GM23338 (cell line): Measurements from ENCODE around the gene ZMPSTE24. TPM values are rescaled to one million over a fixed set of nuclear protein-coding genes. Genes with fewer than 3 reads are reported as not detected.

Experiments used
- ATAC-seq: fragments of 200-7000 bp; cut with Tn5 transposase; 3 replicates; pipeline ENCODE4 v1.9.1; 2020
- DNase-seq: peaks from one replicate; pipeline ENCODE4 v3.0.0-alpha.2; 2015; ENCODE audit warnings: low spot score
- H2AFZ ChIP-seq: fragments of 200-600 bp; sonication (generic); 2 replicates; pipeline ENCODE4 v1.8.0; 2016; ENCODE audit warnings: antibody characterized with exemption, mild to moderate bottlenecking, moderate library complexity
- H3F3A ChIP-seq: fragments of 200-600 bp; sonication (generic); replicated peaks from 2 replicates; pipeline ENCODE4 v1.8.0; 2017; ENCODE audit warnings: antibody characterized with exemption, mixed run types, low read depth
- H3K27ac ChIP-seq: fragments of 200-600 bp; sonication (generic); 2 replicates; pipeline ENCODE4 v1.6.1; 2016; ENCODE audit warnings: low read depth
- H3K27me3 ChIP-seq: fragments of 200-600 bp; sonication (generic); 2 replicates; pipeline ENCODE4 v1.8.0; 2016; ENCODE audit warnings: mild to moderate bottlenecking, mixed run types, moderate library complexity; ENCODE audit not compliant: insufficient read depth
- H3K36me3 ChIP-seq: fragments of 200-600 bp; sonication (generic); 2 replicates; pipeline ENCODE4 v1.8.0; 2016; ENCODE audit warnings: mild to moderate bottlenecking; ENCODE audit not compliant: insufficient read depth
- H3K4me1 ChIP-seq: fragments of 200-600 bp; sonication (generic); 2 replicates; pipeline ENCODE4 v1.8.0; 2016; ENCODE audit warnings: mild to moderate bottlenecking, moderate library complexity; ENCODE audit not compliant: insufficient read depth
- H3K4me2 ChIP-seq: fragments of 200-600 bp; sonication (generic); 2 replicates; pipeline ENCODE4 v1.7.1; 2017; ENCODE audit warnings: mixed run types
- H3K4me3 ChIP-seq: fragments of 200-600 bp; sonication (generic); 2 replicates; pipeline ENCODE4 v1.6.1; 2016; ENCODE audit warnings: mixed run types
- H3K79me2 ChIP-seq: fragments of 200-600 bp; sonication (generic); replicated peaks from 2 replicates; pipeline ENCODE4 v1.8.0; 2017; ENCODE audit warnings: mild to moderate bottlenecking; ENCODE audit not compliant: insufficient read depth
- H3K9me2 ChIP-seq: fragments of 200-600 bp; sonication (generic); 2 replicates; pipeline ENCODE4 v1.8.0; 2017; ENCODE audit not compliant: insufficient read depth
- H4K20me1 ChIP-seq: fragments of 200-600 bp; sonication (generic); replicated peaks from 2 replicates; pipeline ENCODE4 v1.8.0; 2017; ENCODE audit warnings: mild to moderate bottlenecking; ENCODE audit not compliant: insufficient read depth
- H3K27ac Mint-ChIP-seq: 2 replicates; pipeline ENCODE4 v1.8.0; 2020; ENCODE audit warnings: inconsistent platforms, mild to moderate bottlenecking, moderate library complexity, mixed read lengths
- H3K27me3 Mint-ChIP-seq: 3 replicates; pipeline ENCODE4 v1.8.0; 2022; ENCODE audit warnings: low read depth, mild to moderate bottlenecking, moderate library complexity, mixed read lengths, inconsistent platforms; ENCODE audit not compliant: insufficient read depth, poor library complexity
- H3K36me3 Mint-ChIP-seq: 3 replicates; pipeline ENCODE4 v1.8.0; 2021; ENCODE audit warnings: low read depth, mild to moderate bottlenecking, inconsistent platforms, moderate library complexity, mixed read lengths
- H3K4me1 Mint-ChIP-seq: 3 replicates; pipeline ENCODE4 v1.8.0; 2020; ENCODE audit warnings: mild to moderate bottlenecking, inconsistent platforms, mixed read lengths
- H3K4me3 Mint-ChIP-seq: 3 replicates; pipeline ENCODE4 v1.8.0; 2021; ENCODE audit warnings: moderate library complexity, mild to moderate bottlenecking, inconsistent platforms, mixed read lengths
- H3K9me3 Mint-ChIP-seq: 3 replicates; pipeline ENCODE4 v1.8.0; 2020; ENCODE audit warnings: moderate library complexity, mild to moderate bottlenecking, inconsistent platforms, mixed read lengths
- CREB1 ChIP-seq: fragments of 250-450 bp; sonication (Bioruptor Pico); IDR thresholded peaks from 2 replicates; pipeline ENCODE4 v1.5.0; 2020; ENCODE audit warnings: low read depth, mild to moderate bottlenecking, moderate library complexity
- EZH2 ChIP-seq: fragments of 200-600 bp; sonication (generic); IDR thresholded peaks from one replicate; pipeline ENCODE4 v1.8.0; 2017; ENCODE audit warnings: antibody characterized with exemption, mild to moderate bottlenecking, low read depth; ENCODE audit not compliant: unreplicated experiment
- EZH2phosphoT487 ChIP-seq: fragments of 200-600 bp; sonication (generic); IDR thresholded peaks from one replicate; pipeline ENCODE4 v1.8.1; 2018; ENCODE audit warnings: antibody characterized with exemption; ENCODE audit not compliant: unreplicated experiment
- JUNB ChIP-seq: IDR thresholded peaks from one replicate; pipeline ENCODE4 v1.6.1; 2016; ENCODE audit warnings: antibody characterized with exemption; ENCODE audit not compliant: unreplicated experiment
- POLR2AphosphoS5 ChIP-seq: IDR thresholded peaks from 2 replicates; pipeline ENCODE4 v1.6.1; 2016; ENCODE audit warnings: antibody characterized with exemption, low read depth
- STAT1 ChIP-seq: IDR thresholded peaks from one replicate; pipeline ENCODE4 v1.6.1; 2016; ENCODE audit warnings: antibody characterized with exemption; ENCODE audit not compliant: unreplicated experiment
- polyA plus RNA-seq: library from polyadenylated mRNA; unstranded; fragments of >200 nt; fragmentation: Nextera tagmentation; extraction: Ambion mirVana; gene quantifications from 2 replicates; pipeline ENCODE4 v1.2.1, GENCODE V29; 2016
- total RNA-seq: library from RNA; depleted of rRNA; stranded (reverse); fragments of >200 nt; shearing (Covaris generic); gene quantifications from 2 replicates; pipeline ENCODE4 v1.2.3, GENCODE V29; 2014
- TF ChIP-seq, protein P1 (sequence below): fragments of 250-450 bp; sonication (Bioruptor Pico); IDR thresholded peaks from 2 replicates; pipeline ENCODE4 v1.5.0; 2020; ENCODE audit warnings: mild to moderate bottlenecking, moderate library complexity
- TF ChIP-seq, protein P2 (sequence below): IDR thresholded peaks from 2 replicates; pipeline ENCODE4 v1.6.1; 2016; ENCODE audit warnings: antibody characterized with exemption
- TF ChIP-seq, protein P3 (sequence below): IDR thresholded peaks from one replicate; pipeline ENCODE4 v1.6.1; 2018; ENCODE audit warnings: antibody characterized with exemption; ENCODE audit not compliant: unreplicated experiment

The ZMPSTE24 gene
- total and polyA plus RNA-seq, 2 experiments from 2014 or later = 23.1 to 51.2 TPM

DNA sequence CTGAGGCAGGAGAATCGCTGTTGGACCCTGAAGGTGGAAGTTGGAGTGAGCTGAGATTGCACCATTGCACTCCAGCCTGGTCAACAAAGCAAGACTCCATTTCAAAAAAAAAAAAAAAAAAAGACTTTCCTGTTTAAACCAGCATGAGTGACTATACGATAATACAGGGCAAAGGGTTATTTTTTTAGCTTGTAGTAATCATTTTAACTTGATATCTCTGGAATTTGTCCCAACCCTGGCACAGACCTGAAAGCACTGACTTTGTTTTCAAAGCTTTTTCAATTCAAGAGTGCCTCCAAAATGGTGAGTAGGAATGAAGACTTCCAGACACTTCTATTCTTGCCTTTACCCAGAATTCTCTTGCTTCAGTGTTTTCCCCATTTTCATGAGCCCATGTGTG is 14.7 kb upstream of the ZMPSTE24 start:
- Mint-ChIP-seq H3K4me3 (no peak overlapping the region), H3K36me3 (peaks cover under 1% of the 10 kb centered on the region; the same call in 1 of the 3 replicates), H3K27me3 (no peaks in the 10 kb centered on the region), H3K9me3 (no peaks in the 10 kb centered on the region), H3K27ac (no peak overlapping the region), H3K4me1 (no peaks in the 10 kb centered on the region)
- Histone ChIP-seq H3K9me2 (no peaks in the 10 kb centered on the region), H3K27ac (no peak overlapping the region), H3K4me3 (no peak overlapping the region), H3K27me3 (no peaks in the 10 kb centered on the region), H3F3A (no peaks in the 10 kb centered on the region), H3K36me3 (peaks cover under 1% of the 10 kb centered on the region; the same call in 1 of the 2 replicates), H3K4me2 (no peak overlapping the region), H2AFZ (no peak overlapping the region), H3K4me1 (no peaks in the 10 kb centered on the region), H4K20me1 (no peaks in the 10 kb centered on the region), H3K79me2 (no peaks in the 10 kb centered on the region)
- ATAC-seq = no peak
- DNase-seq = no peak
- TF ChIP-seq EZH2 (no peak), JUNB (no peak)
- TF ChIP-seq, protein P1, sequence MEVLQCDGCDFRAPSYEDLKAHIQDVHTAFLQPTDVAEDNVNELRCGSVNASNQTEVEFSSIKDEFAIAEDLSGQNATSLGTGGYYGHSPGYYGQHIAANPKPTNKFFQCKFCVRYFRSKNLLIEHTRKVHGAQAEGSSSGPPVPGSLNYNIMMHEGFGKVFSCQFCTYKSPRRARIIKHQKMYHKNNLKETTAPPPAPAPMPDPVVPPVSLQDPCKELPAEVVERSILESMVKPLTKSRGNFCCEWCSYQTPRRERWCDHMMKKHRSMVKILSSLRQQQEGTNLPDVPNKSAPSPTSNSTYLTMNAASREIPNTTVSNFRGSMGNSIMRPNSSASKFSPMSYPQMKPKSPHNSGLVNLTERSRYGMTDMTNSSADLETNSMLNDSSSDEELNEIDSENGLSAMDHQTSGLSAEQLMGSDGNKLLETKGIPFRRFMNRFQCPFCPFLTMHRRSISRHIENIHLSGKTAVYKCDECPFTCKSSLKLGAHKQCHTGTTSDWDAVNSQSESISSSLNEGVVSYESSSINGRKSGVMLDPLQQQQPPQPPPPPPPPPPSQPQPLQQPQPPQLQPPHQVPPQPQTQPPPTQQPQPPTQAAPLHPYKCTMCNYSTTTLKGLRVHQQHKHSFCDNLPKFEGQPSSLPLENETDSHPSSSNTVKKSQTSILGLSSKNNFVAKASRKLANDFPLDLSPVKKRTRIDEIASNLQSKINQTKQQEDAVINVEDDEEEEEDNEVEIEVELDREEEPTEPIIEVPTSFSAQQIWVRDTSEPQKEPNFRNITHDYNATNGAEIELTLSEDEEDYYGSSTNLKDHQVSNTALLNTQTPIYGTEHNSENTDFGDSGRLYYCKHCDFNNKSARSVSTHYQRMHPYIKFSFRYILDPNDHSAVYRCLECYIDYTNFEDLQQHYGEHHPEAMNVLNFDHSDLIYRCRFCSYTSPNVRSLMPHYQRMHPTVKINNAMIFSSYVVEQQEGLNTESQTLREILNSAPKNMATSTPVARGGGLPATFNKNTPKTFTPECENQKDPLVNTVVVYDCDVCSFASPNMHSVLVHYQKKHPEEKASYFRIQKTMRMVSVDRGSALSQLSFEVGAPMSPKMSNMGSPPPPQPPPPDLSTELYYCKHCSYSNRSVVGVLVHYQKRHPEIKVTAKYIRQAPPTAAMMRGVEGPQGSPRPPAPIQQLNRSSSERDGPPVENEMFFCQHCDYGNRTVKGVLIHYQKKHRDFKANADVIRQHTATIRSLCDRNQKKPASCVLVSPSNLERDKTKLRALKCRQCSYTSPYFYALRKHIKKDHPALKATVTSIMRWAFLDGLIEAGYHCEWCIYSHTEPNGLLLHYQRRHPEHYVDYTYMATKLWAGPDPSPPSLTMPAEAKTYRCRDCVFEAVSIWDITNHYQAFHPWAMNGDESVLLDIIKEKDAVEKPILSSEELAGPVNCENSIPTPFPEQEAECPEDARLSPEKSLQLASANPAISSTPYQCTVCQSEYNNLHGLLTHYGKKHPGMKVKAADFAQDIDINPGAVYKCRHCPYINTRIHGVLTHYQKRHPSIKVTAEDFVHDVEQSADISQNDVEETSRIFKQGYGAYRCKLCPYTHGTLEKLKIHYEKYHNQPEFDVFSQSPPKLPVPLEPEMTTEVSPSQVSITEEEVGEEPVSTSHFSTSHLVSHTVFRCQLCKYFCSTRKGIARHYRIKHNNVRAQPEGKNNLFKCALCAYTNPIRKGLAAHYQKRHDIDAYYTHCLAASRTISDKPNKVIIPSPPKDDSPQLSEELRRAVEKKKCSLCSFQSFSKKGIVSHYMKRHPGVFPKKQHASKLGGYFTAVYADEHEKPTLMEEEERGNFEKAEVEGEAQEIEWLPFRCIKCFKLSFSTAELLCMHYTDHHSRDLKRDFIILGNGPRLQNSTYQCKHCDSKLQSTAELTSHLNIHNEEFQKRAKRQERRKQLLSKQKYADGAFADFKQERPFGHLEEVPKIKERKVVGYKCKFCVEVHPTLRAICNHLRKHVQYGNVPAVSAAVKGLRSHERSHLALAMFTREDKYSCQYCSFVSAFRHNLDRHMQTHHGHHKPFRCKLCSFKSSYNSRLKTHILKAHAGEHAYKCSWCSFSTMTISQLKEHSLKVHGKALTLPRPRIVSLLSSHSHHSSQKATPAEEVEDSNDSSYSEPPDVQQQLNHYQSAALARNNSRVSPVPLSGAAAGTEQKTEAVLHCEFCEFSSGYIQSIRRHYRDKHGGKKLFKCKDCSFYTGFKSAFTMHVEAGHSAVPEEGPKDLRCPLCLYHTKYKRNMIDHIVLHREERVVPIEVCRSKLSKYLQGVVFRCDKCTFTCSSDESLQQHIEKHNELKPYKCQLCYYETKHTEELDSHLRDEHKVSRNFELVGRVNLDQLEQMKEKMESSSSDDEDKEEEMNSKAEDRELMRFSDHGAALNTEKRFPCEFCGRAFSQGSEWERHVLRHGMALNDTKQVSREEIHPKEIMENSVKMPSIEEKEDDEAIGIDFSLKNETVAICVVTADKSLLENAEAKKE (CRISPR knock-in tag) = no peak

DNA sequence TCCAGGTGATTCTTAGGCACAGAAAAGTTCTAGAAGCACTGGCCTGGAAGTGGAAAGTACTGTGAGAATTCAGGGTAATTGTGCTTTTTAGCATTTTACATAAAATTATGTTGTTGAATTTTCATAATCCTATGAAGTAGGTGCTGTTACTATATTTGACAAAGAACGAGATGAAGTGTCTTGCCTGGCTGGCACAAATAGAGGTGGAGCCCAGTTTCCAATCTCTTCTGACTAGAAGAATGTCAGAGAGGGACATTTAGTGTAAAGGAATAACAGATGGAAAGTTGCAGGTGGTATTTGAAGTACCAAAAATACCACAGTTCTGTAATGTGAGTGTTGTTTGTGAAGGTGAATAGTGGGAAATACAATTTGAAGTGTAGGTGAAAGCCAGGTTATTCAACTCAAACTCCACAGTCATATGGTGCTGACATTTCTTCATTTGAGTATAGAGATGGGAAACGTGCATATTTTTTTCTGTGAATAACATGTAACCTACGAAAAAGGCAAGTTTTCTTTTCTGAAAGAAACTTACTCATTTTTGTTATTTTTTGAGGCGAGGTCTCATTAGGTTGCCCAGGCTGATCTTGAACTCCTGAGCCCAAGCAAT is 13.8 kb upstream of the ZMPSTE24 start:
- no peaks in the 10 kb centered on the region for H3K27me3 ChIP-seq
- Mint-ChIP-seq H3K4me3 (no peak overlapping the region), H3K9me3 (no peaks in the 10 kb centered on the region), H3K36me3 (no peaks in the 10 kb centered on the region), H3K27ac (no peak overlapping the region), H3K4me1 (no peaks in the 10 kb centered on the region), H3K27me3 (no peaks in the 10 kb centered on the region)
- no peaks in the 10 kb centered on the region for H3F3A ChIP-seq
- H3K4me2 ChIP-seq = no peak overlapping the region
- H3K4me1 ChIP-seq = no peaks in the 10 kb centered on the region
- no peaks in the 10 kb centered on the region for H3K79me2 ChIP-seq
- no peak for DNase-seq
- no peaks in the 10 kb centered on the region for H4K20me1 ChIP-seq
- H3K4me3 ChIP-seq = no peak overlapping the region
- H2AFZ ChIP-seq = no peak overlapping the region
- no peaks in the 10 kb centered on the region for H3K36me3 ChIP-seq
- H3K9me2 ChIP-seq = no peaks in the 10 kb centered on the region
- no peak overlapping the region for H3K27ac ChIP-seq
- no peak for ATAC-seq
- no peak for TF ChIP-seq CREB1 (CRISPR knock-in tag)
- no peak for TF ChIP-seq EZH2
- TF ChIP-seq, protein P2, sequence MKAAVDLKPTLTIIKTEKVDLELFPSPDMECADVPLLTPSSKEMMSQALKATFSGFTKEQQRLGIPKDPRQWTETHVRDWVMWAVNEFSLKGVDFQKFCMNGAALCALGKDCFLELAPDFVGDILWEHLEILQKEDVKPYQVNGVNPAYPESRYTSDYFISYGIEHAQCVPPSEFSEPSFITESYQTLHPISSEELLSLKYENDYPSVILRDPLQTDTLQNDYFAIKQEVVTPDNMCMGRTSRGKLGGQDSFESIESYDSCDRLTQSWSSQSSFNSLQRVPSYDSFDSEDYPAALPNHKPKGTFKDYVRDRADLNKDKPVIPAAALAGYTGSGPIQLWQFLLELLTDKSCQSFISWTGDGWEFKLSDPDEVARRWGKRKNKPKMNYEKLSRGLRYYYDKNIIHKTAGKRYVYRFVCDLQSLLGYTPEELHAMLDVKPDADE = no peak
- no peak for TF ChIP-seq JUNB
- no peak for TF ChIP-seq STAT1
- TF ChIP-seq, protein P3, sequence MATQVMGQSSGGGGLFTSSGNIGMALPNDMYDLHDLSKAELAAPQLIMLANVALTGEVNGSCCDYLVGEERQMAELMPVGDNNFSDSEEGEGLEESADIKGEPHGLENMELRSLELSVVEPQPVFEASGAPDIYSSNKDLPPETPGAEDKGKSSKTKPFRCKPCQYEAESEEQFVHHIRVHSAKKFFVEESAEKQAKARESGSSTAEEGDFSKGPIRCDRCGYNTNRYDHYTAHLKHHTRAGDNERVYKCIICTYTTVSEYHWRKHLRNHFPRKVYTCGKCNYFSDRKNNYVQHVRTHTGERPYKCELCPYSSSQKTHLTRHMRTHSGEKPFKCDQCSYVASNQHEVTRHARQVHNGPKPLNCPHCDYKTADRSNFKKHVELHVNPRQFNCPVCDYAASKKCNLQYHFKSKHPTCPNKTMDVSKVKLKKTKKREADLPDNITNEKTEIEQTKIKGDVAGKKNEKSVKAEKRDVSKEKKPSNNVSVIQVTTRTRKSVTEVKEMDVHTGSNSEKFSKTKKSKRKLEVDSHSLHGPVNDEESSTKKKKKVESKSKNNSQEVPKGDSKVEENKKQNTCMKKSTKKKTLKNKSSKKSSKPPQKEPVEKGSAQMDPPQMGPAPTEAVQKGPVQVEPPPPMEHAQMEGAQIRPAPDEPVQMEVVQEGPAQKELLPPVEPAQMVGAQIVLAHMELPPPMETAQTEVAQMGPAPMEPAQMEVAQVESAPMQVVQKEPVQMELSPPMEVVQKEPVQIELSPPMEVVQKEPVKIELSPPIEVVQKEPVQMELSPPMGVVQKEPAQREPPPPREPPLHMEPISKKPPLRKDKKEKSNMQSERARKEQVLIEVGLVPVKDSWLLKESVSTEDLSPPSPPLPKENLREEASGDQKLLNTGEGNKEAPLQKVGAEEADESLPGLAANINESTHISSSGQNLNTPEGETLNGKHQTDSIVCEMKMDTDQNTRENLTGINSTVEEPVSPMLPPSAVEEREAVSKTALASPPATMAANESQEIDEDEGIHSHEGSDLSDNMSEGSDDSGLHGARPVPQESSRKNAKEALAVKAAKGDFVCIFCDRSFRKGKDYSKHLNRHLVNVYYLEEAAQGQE = no peak
- no peak for TF ChIP-seq POLR2AphosphoS5
- TF ChIP-seq EZH2phosphoT487 = no peak
